Gastroesophageal sphincter (tissue), 4 donors: ENCODE results near the gene ZNF302. TPM values are rescaled to one million over a fixed set of nuclear protein-coding genes. Genes with fewer than 3 reads are reported as not detected.
A peak's percentile ranks its signal among the peaks of the same experiment; 100 is the strongest.

Experiments used
- ATAC-seq: fragments of 150-250 bp; one replicate; pipeline ENCODE4 v1.9.1; 2016; ENCODE audit warnings: mild to moderate bottlenecking, moderate library complexity
- H3K27ac ChIP-seq, 4 donors: fragments of 200-600 bp; sonication (generic) in 3 of 4; 1 replicate in 3 of 4; 2 replicates in 1 of 4; pipeline ENCODE4 v1.5.1; 2016 to 2019
- H3K27me3 ChIP-seq: fragments of 200-600 bp; sonication (generic); one replicate; pipeline ENCODE4 v1.5.1; 2019
- H3K36me3 ChIP-seq, 2 donors: fragments of 200-600 bp; sonication (generic); one replicate each; pipeline ENCODE4 v1.5.1; 2019; ENCODE audit warnings: control low read depth in 1 of 2
- H3K4me1 ChIP-seq, 3 donors: fragments of 200-600 bp; sonication (generic); 1 replicate in 2 of 3; 2 replicates in 1 of 3; pipeline ENCODE4 v1.5.1; 2016 to 2019; ENCODE audit warnings: control low read depth in 2 of 3
- H3K4me3 ChIP-seq, 2 donors: fragments of 200-600 bp; sonication (generic); one replicate each; pipeline ENCODE4 v1.5.1; 2019; ENCODE audit warnings: mild to moderate bottlenecking in 1 of 2, moderate library complexity in 1 of 2
- H3K9me3 ChIP-seq, 3 donors: fragments of 200-600 bp; sonication (generic); one replicate each; pipeline ENCODE4 v1.5.1; 2017 to 2019; ENCODE audit warnings: control low read depth in 2 of 3
- CTCF ChIP-seq, 4 experiments: fragments of 200-600 bp in 2 of 4; fragments of 450-650 bp in 2 of 4; sonication (generic) in 1 of 4; IDR thresholded peaks; one replicate each; pipeline ENCODE4 v1.5.1; 2017 to 2019; ENCODE audit warnings: antibody characterized with exemption in 4 of 4, mild to moderate bottlenecking in 2 of 4, moderate library complexity in 2 of 4
- EP300 ChIP-seq: sonication (generic); formaldehyde crosslinking; IDR thresholded peaks from one replicate; pipeline ENCODE4 v1.6.1; 2017; ENCODE audit warnings: antibody characterized with exemption, mild to moderate bottlenecking
- POLR2A ChIP-seq, 2 donors: fragments of 450-650 bp; IDR thresholded peaks; one replicate each; pipeline ENCODE4 v1.6.1; 2017; ENCODE audit warnings: antibody characterized with exemption in 2 of 2, mild to moderate bottlenecking in 2 of 2, moderate library complexity in 1 of 2
- POLR2AphosphoS5 ChIP-seq: sonication (generic); formaldehyde crosslinking; IDR thresholded peaks from one replicate; pipeline ENCODE4 v1.6.1; 2017; ENCODE audit warnings: antibody characterized with exemption
- WGBS, 2 donors: methylation state at CpG; one replicate each; pipeline ENCODE4 v1.1.5; 2018; ENCODE audit warnings: low coverage in 1 of 2; 5-methylcytosine and 5-hydroxymethylcytosine counted together
- small RNA-seq, 4 donors: library from RNA; depleted of rRNA; stranded (forward); fragments of <200 nt; gene quantifications; one replicate each; pipeline ENCODE3, GENCODE V24; 2016
- total RNA-seq, 4 donors: library from RNA; depleted of rRNA; stranded (reverse); fragments of >200 nt; gene quantifications; one replicate each; pipeline ENCODE4 v1.1.0, GENCODE V29; 2016

ZNF302 gene
- total RNA-seq, 4 donors from 2014 or later = 18.6 to 44.8 (median 28.8) TPM

DNA sequence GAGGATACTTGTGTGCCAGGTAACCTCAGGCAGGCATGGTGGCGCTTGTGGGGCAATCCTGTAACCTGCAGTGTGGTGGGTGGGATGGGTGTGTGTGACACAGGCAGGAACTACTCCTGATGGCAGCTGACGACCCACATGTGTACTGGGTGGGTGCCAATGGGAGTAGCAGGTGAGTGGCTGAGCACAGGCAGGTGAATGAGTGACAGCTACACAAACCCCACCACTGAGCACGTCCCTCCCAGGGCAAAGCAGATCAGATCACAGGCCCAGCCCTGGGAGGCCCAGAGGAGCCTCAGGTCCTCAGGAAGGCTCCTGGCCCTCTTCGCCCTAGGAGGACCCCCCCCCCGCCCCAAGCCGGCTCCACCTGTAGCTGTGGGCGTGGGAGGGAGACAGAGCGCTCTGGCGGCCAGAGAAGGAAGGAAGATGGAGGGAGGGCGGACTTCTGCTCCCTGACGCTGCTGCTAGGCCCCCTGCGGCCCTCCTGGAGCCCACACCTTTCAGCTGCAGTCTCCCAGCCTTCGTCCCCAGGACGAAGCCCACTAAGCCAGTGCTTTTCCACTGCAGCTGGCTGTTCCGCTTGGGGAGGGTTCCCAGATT is 55.2 kb downstream of the ZNF302 start:
- ATAC-seq = no peak
- TF ChIP-seq POLR2A (IDR thresholded peaks at IDR 0.05) (no peak), EP300 (no peak), CTCF (IDR thresholded peaks at IDR 0.05) (no peak), POLR2AphosphoS5 (no peak)
- Histone ChIP-seq H3K27me3 (no peaks in the 10 kb centered on the region), H3K4me3 (peak overlapping the region; percentile 76 to 95), H3K4me1 (peaks cover 8 to 36% (median 15%) of the 10 kb centered on the region in 3 donors), H3K36me3 (peaks cover 0 to 24% of the 10 kb centered on the region in 2 donors), H3K27ac (peak overlapping the region; percentile 96 to 98 (median 97)), H3K9me3 (peaks cover 0 to 7% (median 0%) of the 10 kb centered on the region in 3 donors)
- WGBS, 2 donors = 100% methylated on average over 1 of the region's 15 CpGs; no CpG with 5 or more reads in 1 of the 2 donors

DNA sequence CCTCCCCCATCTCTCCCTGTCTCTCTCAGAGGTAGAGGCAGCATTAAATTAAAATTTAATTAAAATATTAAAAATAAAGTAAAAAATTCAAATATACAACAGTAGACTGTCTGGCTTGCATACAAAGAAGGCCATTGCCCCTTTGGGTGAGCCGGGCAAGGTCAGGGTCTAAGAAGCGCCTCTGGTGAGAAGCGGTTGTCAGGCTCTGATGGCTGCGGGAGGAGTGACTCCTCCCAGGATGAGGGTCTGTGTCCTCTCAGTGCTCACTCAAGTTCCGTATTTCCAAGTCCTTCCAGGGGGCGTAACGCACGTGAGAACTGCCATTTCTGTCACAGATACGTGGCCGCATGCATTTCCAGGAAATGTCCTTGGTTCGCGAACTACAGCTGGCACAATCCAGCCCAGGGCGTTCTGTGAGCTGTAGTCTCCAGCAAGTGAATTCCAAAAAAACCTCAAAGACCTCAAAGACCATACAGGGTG is 55.8 kb downstream of the ZNF302 start:
- peaks cover 0 to 30% of the 10 kb centered on the region in 2 donors for H3K36me3 ChIP-seq
- H3K4me3 ChIP-seq = peak overlapping the region; percentile 76 to 95
- WGBS, 2 donors = 0% methylated on average over 4 to 7 of the region's 13 CpGs
- H3K4me1 ChIP-seq = peaks cover 8 to 36% (median 15%) of the 10 kb centered on the region in 3 donors
- no peaks in the 10 kb centered on the region for H3K27me3 ChIP-seq
- H3K27ac ChIP-seq = peak overlapping the region; percentile 96 to 98 (median 97)
- H3K9me3 ChIP-seq = peaks cover 0 to 13% (median 0%) of the 10 kb centered on the region in 3 donors
- peak; percentile 14 for ATAC-seq
- TF ChIP-seq CTCF (IDR thresholded peaks at IDR 0.05) (no peak), POLR2AphosphoS5 (peak; percentile 42)

DNA sequence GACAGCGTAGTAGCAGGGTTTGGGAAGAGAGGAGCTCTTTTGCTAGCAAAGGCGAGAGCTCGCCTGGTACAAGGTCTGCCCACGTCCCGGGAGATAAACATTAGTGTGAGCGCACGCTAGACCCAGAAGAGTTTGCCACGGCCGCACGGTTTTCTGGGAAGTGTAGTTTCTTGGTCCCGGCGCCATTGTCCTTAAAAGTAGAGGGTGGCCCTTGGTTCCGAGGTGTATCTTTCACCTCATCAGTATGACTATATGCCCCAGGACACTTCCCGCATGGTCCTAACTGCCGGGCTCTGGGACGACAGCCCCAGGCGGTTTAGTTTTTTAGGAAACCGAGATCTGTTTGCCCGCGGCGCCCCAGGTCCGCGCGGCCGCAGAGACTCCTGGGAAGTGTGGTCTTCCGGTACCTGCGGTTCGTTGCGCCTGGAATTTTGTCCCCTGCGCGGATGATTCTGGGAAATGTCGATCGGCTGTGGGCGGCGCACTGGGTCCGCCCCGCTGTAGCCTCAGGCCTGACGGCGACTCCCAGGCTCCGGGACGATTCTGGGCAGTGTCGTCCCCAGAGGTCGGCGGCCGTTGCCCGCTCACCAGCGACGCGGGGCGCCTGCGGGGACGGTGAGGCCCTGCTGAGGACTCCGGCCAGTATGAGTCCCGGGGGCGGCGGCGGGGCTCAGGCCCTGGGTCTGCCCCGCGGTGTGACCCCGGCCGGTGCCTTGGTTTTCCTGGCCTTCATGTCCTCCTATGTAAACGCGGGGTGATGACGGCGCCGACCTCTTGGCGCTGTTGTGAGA is 56.5 kb downstream of the ZNF302 start, which contains the start of gene ZNF181:
Gene ZNF181, plus strand, starts transcription at position 498 of the 791 bp plus-strand sequence. CDS start 795 bp downstream, outside the sequence.
- peak; percentile 95 for ATAC-seq
- no peaks in the 10 kb centered on the region for H3K27me3 ChIP-seq
- TF ChIP-seq POLR2AphosphoS5 (peak; percentile 82), EP300 (no peak), CTCF (IDR thresholded peaks at IDR 0.05) (no peak), POLR2A (IDR thresholded peaks at IDR 0.05) (peak; percentile 46 to 56)
- peaks cover 0 to 18% (median 0%) of the 10 kb centered on the region in 3 donors for H3K9me3 ChIP-seq
- H3K27ac ChIP-seq = peak within 1 kb of the TSS; percentile 96 to 98 (median 97)
- H3K36me3 ChIP-seq = peaks cover 0 to 37% of the 10 kb centered on the region in 2 donors
- H3K4me1 ChIP-seq = peaks cover 8 to 36% (median 15%) of the 10 kb centered on the region in 3 donors
- peak within 1 kb of the TSS; percentile 76 to 95 for H3K4me3 ChIP-seq
- 0% methylated on average over 3 of the region's 67 CpGs; no CpG with 5 or more reads in 1 of the 2 donors for WGBS, 2 donors

- Histone ChIP-seq H3K4me3 (peak overlapping the region; percentile 76 to 95), H3K36me3 (peaks cover 0 to 44% of the 10 kb centered on the region in 2 donors), H3K27me3 (no peaks in the 10 kb centered on the region), H3K4me1 (peaks cover 8 to 36% (median 15%) of the 10 kb centered on the region in 3 donors), H3K9me3 (peaks cover 0 to 25% (median 0%) of the 10 kb centered on the region in 3 donors), H3K27ac (peak overlapping the region; percentile 96 to 98 (median 97))
- WGBS, 2 donors = 15 to 29% methylated on average over 9 to 10 of the region's 16 CpGs
- no peak for TF ChIP-seq EP300
- TF ChIP-seq POLR2AphosphoS5 = no peak
- TF ChIP-seq CTCF (IDR thresholded peaks at IDR 0.05) = no peak
- no peak for TF ChIP-seq POLR2A (IDR thresholded peaks at IDR 0.05)
- no peak for ATAC-seq
These were observed 57.1 kb downstream of the ZNF302 start for GRCh38 chr19:34734537-34735103.

Small RNAs within 50 kb of the gene (small RNA-seq; reads per million reads assigned to genes)
- gene RF00611 = 0 reads per million in 4 donors

Other genes starting within 250 kb of the ZNF302 start
- gene UBA2, start 249.3 kb upstream of the ZNF302 start, total RNA-seq = 100 to 1,000 TPM in 1 of 4 donors, 10 to 100 TPM in 3; 71.3 to 131 (median 84.7) TPM
- gene WTIP, start 195.9 kb upstream of the ZNF302 start, total RNA-seq = 10 to 100 TPM; 18.8 to 59.6 (median 43.6) TPM
- gene SCGB2B2, start 519 bp upstream of the ZNF302 start, total RNA-seq = 1 to 10 TPM in 1 of 4 donors, under 1 TPM in 2, not detected in 1; 0.40 to 1.1 (median 0.81) TPM
- 10 to 100 TPM; 18.6 to 47.6 (median 28.5) TPM for gene ZNF181, start 56.6 kb downstream of the ZNF302 start, total RNA-seq
- 1 to 10 TPM; 4.8 to 7.1 (median 5.6) TPM for gene ZNF599, start 95.5 kb downstream of the ZNF302 start, total RNA-seq
- gene ZNF30, start 249.2 kb downstream of the ZNF302 start, total RNA-seq = 1 to 10 TPM in 3 of 4 donors, under 1 TPM in 1; 0.94 to 2.8 (median 2.4) TPM